Measurements from ENCODE around the gene UBXN10. TPM values are rescaled to one million over a fixed set of nuclear protein-coding genes. Genes with fewer than 3 reads are reported as not detected.

The UBXN10 gene
- total RNA-seq, 1 experiment from 2014 or later = 0.05 TPM

DNA sequence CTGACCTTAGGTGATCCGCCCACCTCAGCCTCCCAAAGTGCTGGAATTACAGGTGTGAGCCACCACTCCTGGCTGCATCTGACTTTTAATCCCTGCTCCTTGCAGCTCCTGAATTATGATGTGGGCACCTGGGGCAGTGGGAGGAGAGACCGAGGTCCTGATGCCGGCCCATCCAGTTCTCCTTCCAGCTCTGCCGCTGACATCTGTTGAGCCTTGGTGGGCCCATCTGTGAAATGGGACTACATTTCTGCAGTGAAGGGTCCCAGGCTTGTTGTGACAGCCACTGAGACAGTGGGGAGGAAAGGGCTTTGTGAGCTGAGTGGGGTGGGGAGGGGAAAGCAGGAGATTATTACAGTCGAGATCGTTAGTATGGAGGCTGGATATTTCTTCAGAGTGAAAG lies 34.9 kb upstream of the UBXN10 start:
- in situ Hi-C loops (cut with HindIII; ENCODE audit: low pct_unique_long_range_greater_than_20kb, low sequenced_read_pairs) (no loop called here), intact Hi-C loops (cut with micrococcal nuclease; ENCODE audit: unreplicated experiment) (loop anchor here (2.0 kb wide), 1 partner anchor 50 kb away; no protein-coding TSS in a partner anchor)
- ATAC-seq (no peak), DNase-seq (ENCODE audit: low read depth, low spot score) (no peak)
- no peak for TF ChIP-seq SIN3A (IDR thresholded peaks at IDR 0.05; ENCODE audit: borderline replicate concordance, insufficient read depth, low read depth, low read length)
- TF ChIP-seq, protein P1, sequence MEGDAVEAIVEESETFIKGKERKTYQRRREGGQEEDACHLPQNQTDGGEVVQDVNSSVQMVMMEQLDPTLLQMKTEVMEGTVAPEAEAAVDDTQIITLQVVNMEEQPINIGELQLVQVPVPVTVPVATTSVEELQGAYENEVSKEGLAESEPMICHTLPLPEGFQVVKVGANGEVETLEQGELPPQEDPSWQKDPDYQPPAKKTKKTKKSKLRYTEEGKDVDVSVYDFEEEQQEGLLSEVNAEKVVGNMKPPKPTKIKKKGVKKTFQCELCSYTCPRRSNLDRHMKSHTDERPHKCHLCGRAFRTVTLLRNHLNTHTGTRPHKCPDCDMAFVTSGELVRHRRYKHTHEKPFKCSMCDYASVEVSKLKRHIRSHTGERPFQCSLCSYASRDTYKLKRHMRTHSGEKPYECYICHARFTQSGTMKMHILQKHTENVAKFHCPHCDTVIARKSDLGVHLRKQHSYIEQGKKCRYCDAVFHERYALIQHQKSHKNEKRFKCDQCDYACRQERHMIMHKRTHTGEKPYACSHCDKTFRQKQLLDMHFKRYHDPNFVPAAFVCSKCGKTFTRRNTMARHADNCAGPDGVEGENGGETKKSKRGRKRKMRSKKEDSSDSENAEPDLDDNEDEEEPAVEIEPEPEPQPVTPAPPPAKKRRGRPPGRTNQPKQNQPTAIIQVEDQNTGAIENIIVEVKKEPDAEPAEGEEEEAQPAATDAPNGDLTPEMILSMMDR (IDR thresholded peaks at IDR 0.05) = no peak
- no peak for TF ChIP-seq POLR2AphosphoS5 (IDR thresholded peaks at IDR 0.05; ENCODE audit: low read depth, low read length)
- no peak for TF ChIP-seq TCF7L2 (IDR thresholded peaks at IDR 0.05; ENCODE audit: low read depth, low read length)
- TF ChIP-seq, protein P2, sequence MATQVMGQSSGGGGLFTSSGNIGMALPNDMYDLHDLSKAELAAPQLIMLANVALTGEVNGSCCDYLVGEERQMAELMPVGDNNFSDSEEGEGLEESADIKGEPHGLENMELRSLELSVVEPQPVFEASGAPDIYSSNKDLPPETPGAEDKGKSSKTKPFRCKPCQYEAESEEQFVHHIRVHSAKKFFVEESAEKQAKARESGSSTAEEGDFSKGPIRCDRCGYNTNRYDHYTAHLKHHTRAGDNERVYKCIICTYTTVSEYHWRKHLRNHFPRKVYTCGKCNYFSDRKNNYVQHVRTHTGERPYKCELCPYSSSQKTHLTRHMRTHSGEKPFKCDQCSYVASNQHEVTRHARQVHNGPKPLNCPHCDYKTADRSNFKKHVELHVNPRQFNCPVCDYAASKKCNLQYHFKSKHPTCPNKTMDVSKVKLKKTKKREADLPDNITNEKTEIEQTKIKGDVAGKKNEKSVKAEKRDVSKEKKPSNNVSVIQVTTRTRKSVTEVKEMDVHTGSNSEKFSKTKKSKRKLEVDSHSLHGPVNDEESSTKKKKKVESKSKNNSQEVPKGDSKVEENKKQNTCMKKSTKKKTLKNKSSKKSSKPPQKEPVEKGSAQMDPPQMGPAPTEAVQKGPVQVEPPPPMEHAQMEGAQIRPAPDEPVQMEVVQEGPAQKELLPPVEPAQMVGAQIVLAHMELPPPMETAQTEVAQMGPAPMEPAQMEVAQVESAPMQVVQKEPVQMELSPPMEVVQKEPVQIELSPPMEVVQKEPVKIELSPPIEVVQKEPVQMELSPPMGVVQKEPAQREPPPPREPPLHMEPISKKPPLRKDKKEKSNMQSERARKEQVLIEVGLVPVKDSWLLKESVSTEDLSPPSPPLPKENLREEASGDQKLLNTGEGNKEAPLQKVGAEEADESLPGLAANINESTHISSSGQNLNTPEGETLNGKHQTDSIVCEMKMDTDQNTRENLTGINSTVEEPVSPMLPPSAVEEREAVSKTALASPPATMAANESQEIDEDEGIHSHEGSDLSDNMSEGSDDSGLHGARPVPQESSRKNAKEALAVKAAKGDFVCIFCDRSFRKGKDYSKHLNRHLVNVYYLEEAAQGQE (IDR thresholded peaks at IDR 0.05; ENCODE audit: insufficient read depth in 1 of 2, low read depth in 2 of 2, low read length in 1 of 2) = no peak
- no peaks in the 10 kb centered on the region for H3K36me3 ChIP-seq (ENCODE audit: control insufficient read depth, insufficient read depth, low read length)
- no peaks in the 10 kb centered on the region for H3K27me3 ChIP-seq (ENCODE audit: control insufficient read depth, insufficient read depth, low read length)
- BruUV-seq (replicated peaks) = no TSS peak
- ChIA-PET CTCF (interaction anchor here (0.5 to 1.1 kb wide), 3 partner anchors 10 to 335 kb away, joined by 3 to 4 read pairs (median 3); partner anchors contain the start of gene CAMK2N1), POLR2A (no interaction called here)
- no peaks in the 10 kb centered on the region for H3K9me3 ChIP-seq (ENCODE audit: control insufficient read depth, insufficient read depth, low read depth, low read length)
- H3K4me1 ChIP-seq (ENCODE audit: control insufficient read depth, insufficient read depth, low read length) = peaks cover 4% of the 10 kb centered on the region; the same call in 1 of the 2 replicates
- no peak overlapping the region for H3K27ac ChIP-seq (ENCODE audit: low read length)
- H3K4me3 ChIP-seq (ENCODE audit: low read depth in 2 of 2, low read length in 2 of 2) = no peak overlapping the region

GRCh38 chr1:20151906-20152598 lies 33.8 kb upstream of the UBXN10 start:
- no TSS peak for BruUV-seq (replicated peaks)

More at GRCh38 chr1:20151906-20152598, 33.8 kb upstream of the UBXN10 start:
- intact Hi-C loops (cut with micrococcal nuclease; ENCODE audit: unreplicated experiment) (loop anchor here (2.0 kb wide), 3 partner anchors 51 to 233 kb away; no protein-coding TSS in a partner anchor), in situ Hi-C loops (cut with HindIII; ENCODE audit: low pct_unique_long_range_greater_than_20kb, low sequenced_read_pairs) (no loop called here)
- Histone ChIP-seq H3K4me1 (ENCODE audit: control insufficient read depth, insufficient read depth, low read length) (peaks cover 4% of the 10 kb centered on the region; the same call in 1 of the 2 replicates), H3K27ac (ENCODE audit: low read length) (no peak overlapping the region), H3K27me3 (ENCODE audit: control insufficient read depth, insufficient read depth, low read length) (no peaks in the 10 kb centered on the region), H3K4me3 (ENCODE audit: low read depth in 2 of 2, low read length in 2 of 2) (peak overlapping the region; percentile 25 to 54), H3K9me3 (ENCODE audit: control insufficient read depth, insufficient read depth, low read depth, low read length) (no peaks in the 10 kb centered on the region), H3K36me3 (ENCODE audit: control insufficient read depth, insufficient read depth, low read length) (no peaks in the 10 kb centered on the region)
- TF ChIP-seq SIN3A (IDR thresholded peaks at IDR 0.05; ENCODE audit: borderline replicate concordance, insufficient read depth, low read depth, low read length) = no peak
- TF ChIP-seq, protein P1 (IDR thresholded peaks at IDR 0.05) = peak; percentile 94
- no peak for TF ChIP-seq POLR2AphosphoS5 (IDR thresholded peaks at IDR 0.05; ENCODE audit: low read depth, low read length)
- TF ChIP-seq, protein P2 (IDR thresholded peaks at IDR 0.05; ENCODE audit: insufficient read depth in 1 of 2, low read depth in 2 of 2, low read length in 1 of 2) = no peak
- ATAC-seq (peak; percentile 95), DNase-seq (ENCODE audit: low read depth, low spot score) (peak; percentile 30)
- CTCF ChIA-PET = interaction anchor here (0.6 to 1.5 kb wide), 7 partner anchors 9 to 390 kb away, joined by 3 to 12 read pairs (median 3); no protein-coding TSS in a partner anchor
- POLR2A ChIA-PET = interaction anchor here (0.5 kb wide), 1 partner anchor 235 kb away, joined by 5 read pairs; no protein-coding TSS in a partner anchor
